ENCODE results near the gene TUBA3E. TPM values are rescaled to one million over a fixed set of nuclear protein-coding genes. Genes with fewer than 3 reads are reported as not detected.
"Not testable (repeated sequence)": the region's sequence is repeated elsewhere in the genome, so short reads cannot be mapped to it uniquely, and the experiment has no call there.

Gene TUBA3E
- total RNA-seq, 1 experiment from 2014 or later: not detected

GRCh38 chr2:130152816-130153595 is 45.2 kb downstream of the TUBA3E start:
- no peak overlapping the region for H3K4me3 Mint-ChIP-seq (ENCODE audit: low read depth, unreplicated experiment)
- BruUV-seq (replicated peaks): no TSS peak
- intact Hi-C loops (cut with micrococcal nuclease; ENCODE audit: unreplicated experiment): no loop called here

GRCh38 chr2:130152136-130152815 is 46.0 kb downstream of the TUBA3E start:
- H3K27me3 Mint-ChIP-seq (ENCODE audit: unreplicated experiment); DNase-seq; intact Hi-C loops (cut with micrococcal nuclease; ENCODE audit: unreplicated experiment); H3K4me1 Mint-ChIP-seq (ENCODE audit: low read depth, unreplicated experiment); CTCF ChIA-PET; H3K4me3 Mint-ChIP-seq (ENCODE audit: low read depth, unreplicated experiment); H3K9me3 Mint-ChIP-seq (ENCODE audit: low read depth, unreplicated experiment); H3K27ac Mint-ChIP-seq (ENCODE audit: unreplicated experiment); BruUV-seq (replicated peaks): not testable (repeated sequence)
- H3K36me3 Mint-ChIP-seq (ENCODE audit: insufficient read depth, unreplicated experiment): peaks cover 18% of the 10 kb centered on the region

More at GRCh38 chr2:130152816-130153595, 45.2 kb downstream of the TUBA3E start:
- no peaks in the 10 kb centered on the region for H3K27me3 Mint-ChIP-seq (ENCODE audit: unreplicated experiment)
- no peaks in the 10 kb centered on the region for H3K4me1 Mint-ChIP-seq (ENCODE audit: low read depth, unreplicated experiment)
- CTCF ChIA-PET: no interaction called here
- peaks cover 18% of the 10 kb centered on the region for H3K36me3 Mint-ChIP-seq (ENCODE audit: insufficient read depth, unreplicated experiment)
- DNase-seq: no peak
- no peak overlapping the region for H3K27ac Mint-ChIP-seq (ENCODE audit: unreplicated experiment)
- no peaks in the 10 kb centered on the region for H3K9me3 Mint-ChIP-seq (ENCODE audit: low read depth, unreplicated experiment)
- TF ChIP-seq, protein P1, sequence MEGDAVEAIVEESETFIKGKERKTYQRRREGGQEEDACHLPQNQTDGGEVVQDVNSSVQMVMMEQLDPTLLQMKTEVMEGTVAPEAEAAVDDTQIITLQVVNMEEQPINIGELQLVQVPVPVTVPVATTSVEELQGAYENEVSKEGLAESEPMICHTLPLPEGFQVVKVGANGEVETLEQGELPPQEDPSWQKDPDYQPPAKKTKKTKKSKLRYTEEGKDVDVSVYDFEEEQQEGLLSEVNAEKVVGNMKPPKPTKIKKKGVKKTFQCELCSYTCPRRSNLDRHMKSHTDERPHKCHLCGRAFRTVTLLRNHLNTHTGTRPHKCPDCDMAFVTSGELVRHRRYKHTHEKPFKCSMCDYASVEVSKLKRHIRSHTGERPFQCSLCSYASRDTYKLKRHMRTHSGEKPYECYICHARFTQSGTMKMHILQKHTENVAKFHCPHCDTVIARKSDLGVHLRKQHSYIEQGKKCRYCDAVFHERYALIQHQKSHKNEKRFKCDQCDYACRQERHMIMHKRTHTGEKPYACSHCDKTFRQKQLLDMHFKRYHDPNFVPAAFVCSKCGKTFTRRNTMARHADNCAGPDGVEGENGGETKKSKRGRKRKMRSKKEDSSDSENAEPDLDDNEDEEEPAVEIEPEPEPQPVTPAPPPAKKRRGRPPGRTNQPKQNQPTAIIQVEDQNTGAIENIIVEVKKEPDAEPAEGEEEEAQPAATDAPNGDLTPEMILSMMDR (IDR thresholded peaks at IDR 0.05; ENCODE audit: unreplicated experiment): no peak

- H3K4me1 Mint-ChIP-seq (ENCODE audit: low read depth, unreplicated experiment); H3K27ac Mint-ChIP-seq (ENCODE audit: unreplicated experiment); H3K9me3 Mint-ChIP-seq (ENCODE audit: low read depth, unreplicated experiment); intact Hi-C loops (cut with micrococcal nuclease; ENCODE audit: unreplicated experiment); BruUV-seq (replicated peaks); DNase-seq; H3K27me3 Mint-ChIP-seq (ENCODE audit: unreplicated experiment); H3K4me3 Mint-ChIP-seq (ENCODE audit: low read depth, unreplicated experiment); CTCF ChIA-PET: not testable (repeated sequence)
- H3K36me3 Mint-ChIP-seq (ENCODE audit: insufficient read depth, unreplicated experiment): peaks cover 18% of the 10 kb centered on the region
Measured at GRCh38 chr2:130151145-130151512, 47.1 kb downstream of the TUBA3E start.

DNA sequence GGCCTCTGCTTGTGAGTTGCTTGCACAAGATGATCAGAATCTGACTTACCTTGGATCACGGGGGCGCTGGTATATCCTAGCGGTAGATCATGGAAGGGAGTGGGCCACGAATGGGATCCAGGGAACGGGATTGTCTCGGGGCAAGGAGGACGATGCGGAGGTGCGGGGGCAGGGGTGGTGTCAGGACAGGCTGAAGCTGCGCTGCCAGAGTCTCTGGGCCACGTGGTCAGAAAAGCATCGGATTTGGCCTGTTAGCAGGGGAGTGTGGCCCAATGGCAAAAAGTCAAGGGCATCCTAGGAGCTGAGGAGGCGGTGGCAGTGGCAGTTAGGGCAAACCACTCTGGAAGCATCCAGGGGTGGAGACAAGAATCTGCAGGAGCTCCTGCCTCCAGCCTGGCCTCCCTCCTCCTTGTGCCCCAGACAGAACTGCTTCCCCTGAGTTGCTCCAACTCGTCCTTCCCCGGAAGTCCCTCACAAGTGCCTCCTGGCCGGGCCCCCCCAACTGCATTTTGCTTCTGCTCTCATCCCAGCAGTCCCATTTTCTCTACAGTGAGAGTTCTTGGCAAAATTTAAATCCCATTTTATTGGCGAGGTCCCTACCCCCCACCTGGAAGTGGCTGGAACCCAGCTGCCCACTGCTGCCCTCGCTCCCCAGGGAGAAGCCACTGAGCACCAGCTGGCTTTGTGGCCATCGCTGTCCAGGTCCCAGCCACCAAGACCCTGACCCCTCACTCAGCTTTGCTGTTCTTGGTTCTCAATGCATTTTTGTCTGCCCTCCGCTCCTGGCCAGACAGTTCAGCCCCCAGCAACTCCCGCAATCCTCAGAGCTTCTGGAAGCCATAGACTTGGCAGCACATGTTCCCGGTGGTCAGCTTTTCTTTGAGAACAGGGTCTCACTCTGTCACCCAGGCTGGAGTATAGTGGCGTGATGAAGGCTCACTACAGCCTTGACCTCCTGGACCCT is 47.8 kb downstream of the TUBA3E start:
- intact Hi-C loops (cut with micrococcal nuclease; ENCODE audit: unreplicated experiment): no loop called here
- no peaks in the 10 kb centered on the region for H3K9me3 Mint-ChIP-seq (ENCODE audit: low read depth, unreplicated experiment)
- H3K27ac Mint-ChIP-seq (ENCODE audit: unreplicated experiment): no peak overlapping the region
- H3K4me3 Mint-ChIP-seq (ENCODE audit: low read depth, unreplicated experiment): no peak overlapping the region
- TF ChIP-seq, protein P1 (IDR thresholded peaks at IDR 0.05; ENCODE audit: unreplicated experiment): no peak
- CTCF ChIA-PET: interaction anchor here (0.6 kb wide), 1 partner anchor 1940 kb away, joined by 3 read pairs; no protein-coding TSS in a partner anchor
- peaks cover 18% of the 10 kb centered on the region for H3K36me3 Mint-ChIP-seq (ENCODE audit: insufficient read depth, unreplicated experiment)
- no peaks in the 10 kb centered on the region for H3K27me3 Mint-ChIP-seq (ENCODE audit: unreplicated experiment)
- no peak for DNase-seq
- BruUV-seq (replicated peaks): no TSS peak
- no peaks in the 10 kb centered on the region for H3K4me1 Mint-ChIP-seq (ENCODE audit: low read depth, unreplicated experiment)

- H3K36me3 Mint-ChIP-seq (ENCODE audit: insufficient read depth, unreplicated experiment): peaks cover 13% of the 10 kb centered on the region
- H3K27me3 Mint-ChIP-seq (ENCODE audit: unreplicated experiment); H3K4me3 Mint-ChIP-seq (ENCODE audit: low read depth, unreplicated experiment); intact Hi-C loops (cut with micrococcal nuclease; ENCODE audit: unreplicated experiment); CTCF ChIA-PET; H3K4me1 Mint-ChIP-seq (ENCODE audit: low read depth, unreplicated experiment); BruUV-seq (replicated peaks); H3K9me3 Mint-ChIP-seq (ENCODE audit: low read depth, unreplicated experiment); H3K27ac Mint-ChIP-seq (ENCODE audit: unreplicated experiment); DNase-seq: not testable (repeated sequence)
Measured at GRCh38 chr2:130148515-130148914, 49.7 kb downstream of the TUBA3E start.

GRCh38 chr2:130145006-130145414 is 53.2 kb downstream of the TUBA3E start, which contains the start of gene CCDC74B:
Gene CCDC74B, minus strand, starts transcription at chr2:130145112. Its CDS starts 116 bp downstream, at chr2:130144996.
- intact Hi-C loops (cut with micrococcal nuclease; ENCODE audit: unreplicated experiment); BruUV-seq (replicated peaks); H3K4me1 Mint-ChIP-seq (ENCODE audit: low read depth, unreplicated experiment); H3K36me3 Mint-ChIP-seq (ENCODE audit: insufficient read depth, unreplicated experiment); CTCF ChIA-PET; H3K9me3 Mint-ChIP-seq (ENCODE audit: low read depth, unreplicated experiment); H3K27ac Mint-ChIP-seq (ENCODE audit: unreplicated experiment): not testable (repeated sequence)
- peak within 1 kb of the TSS; percentile 75 for H3K4me3 Mint-ChIP-seq (ENCODE audit: low read depth, unreplicated experiment)
- peaks cover 11% of the 10 kb centered on the region for H3K27me3 Mint-ChIP-seq (ENCODE audit: unreplicated experiment)
- peak; percentile 74 for DNase-seq

DNA sequence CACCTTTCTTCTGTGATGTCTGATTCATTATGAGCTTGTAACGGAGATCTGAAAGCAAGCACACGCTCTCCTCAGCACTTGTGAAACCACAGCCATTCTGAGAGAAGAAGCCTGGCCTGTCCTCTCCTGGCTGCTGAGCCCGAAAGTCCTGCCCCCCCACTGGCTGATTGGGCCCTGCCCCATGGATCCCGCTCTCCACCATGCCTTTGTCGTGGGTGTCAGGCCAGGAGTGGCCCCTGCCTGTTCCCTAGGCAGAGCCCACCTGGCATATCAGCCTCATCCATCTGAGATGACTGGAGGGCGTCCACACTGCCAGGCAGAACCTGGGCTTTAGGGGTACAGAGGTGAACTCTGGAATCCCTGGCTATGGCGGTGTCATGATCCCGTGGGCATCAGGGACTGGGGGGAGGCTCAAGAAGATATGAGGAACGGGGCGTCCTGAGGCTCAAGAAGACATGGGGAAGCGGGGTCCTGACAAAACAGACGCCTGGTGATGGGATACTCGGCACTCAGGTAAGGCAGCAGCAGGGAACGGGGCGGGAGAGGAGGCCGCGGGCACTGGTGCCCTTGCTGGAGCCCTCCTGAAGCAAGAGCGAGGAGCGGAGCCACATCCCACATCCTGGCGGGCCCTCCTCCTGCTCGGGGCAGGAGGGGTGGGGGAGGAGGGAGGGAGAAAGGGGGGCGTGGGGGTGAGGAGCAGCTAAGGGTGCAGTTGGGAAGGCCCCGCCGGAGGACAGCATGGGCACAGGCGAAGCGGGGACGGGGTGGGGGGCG is 54.8 kb downstream of the TUBA3E start:
- H3K4me1 Mint-ChIP-seq (ENCODE audit: low read depth, unreplicated experiment); H3K36me3 Mint-ChIP-seq (ENCODE audit: insufficient read depth, unreplicated experiment); H3K9me3 Mint-ChIP-seq (ENCODE audit: low read depth, unreplicated experiment); H3K27ac Mint-ChIP-seq (ENCODE audit: unreplicated experiment); intact Hi-C loops (cut with micrococcal nuclease; ENCODE audit: unreplicated experiment); CTCF ChIA-PET; DNase-seq; BruUV-seq (replicated peaks): not testable (repeated sequence)
- peak overlapping the region; percentile 22 for H3K4me3 Mint-ChIP-seq (ENCODE audit: low read depth, unreplicated experiment)
- H3K27me3 Mint-ChIP-seq (ENCODE audit: unreplicated experiment): peaks cover 11% of the 10 kb centered on the region

All from Calu3 (cell line).